Natural killer cell (primary cell): ENCODE results near the gene WAPL. TPM values are rescaled to one million over a fixed set of nuclear protein-coding genes. Genes with fewer than 3 reads are reported as not detected.

Experiments used
- ATAC-seq, 3 donors: fragments of 150-1000 bp in 2 of 3; fragments of 200-7000 bp in 1 of 3; cut with Tn5 transposase; 1 replicate in 1 of 3; 2 replicates in 2 of 3; pipeline ENCODE4 v1.10.0; 2021; ENCODE audit warnings: mild to moderate bottlenecking in 2 of 3, moderate library complexity in 2 of 3
- DNase-seq, 2 donors: peaks; one replicate each; pipeline versions ENCODE4 v3.0.0 to v3.0.0-alpha.2; 2013 to 2021; ENCODE audit warnings: mixed read lengths in 1 of 2
- H3K27ac ChIP-seq: one replicate; pipeline ENCODE4 v1.5.1; 2013; ENCODE audit warnings: mild to moderate bottlenecking, low read length
- H3K27me3 ChIP-seq: one replicate; pipeline ENCODE4 v1.6.1; 2013; ENCODE audit warnings: low read length; ENCODE audit not compliant: control insufficient read depth, insufficient read depth
- H3K36me3 ChIP-seq: one replicate; pipeline ENCODE4 v1.6.1; 2013; ENCODE audit warnings: low read length; ENCODE audit not compliant: control insufficient read depth, insufficient read depth
- H3K4me1 ChIP-seq: one replicate; pipeline ENCODE4 v1.6.1; 2013; ENCODE audit warnings: low read length; ENCODE audit not compliant: control insufficient read depth, insufficient read depth
- H3K4me3 ChIP-seq: one replicate; pipeline ENCODE4 v1.5.1; 2013; ENCODE audit warnings: low read length
- H3K9me3 ChIP-seq: one replicate; pipeline ENCODE4 v1.6.1; 2013; ENCODE audit warnings: low read length; ENCODE audit not compliant: control insufficient read depth, insufficient read depth
- H3K27ac Mint-ChIP-seq, 2 donors: one replicate each; pipeline ENCODE4 v1.8.0; 2022; ENCODE audit warnings: mild to moderate bottlenecking in 2 of 2, mixed read lengths in 2 of 2, moderate library complexity in 1 of 2
- H3K27me3 Mint-ChIP-seq, 2 donors: one replicate each; pipeline ENCODE4 v1.8.0; 2022; ENCODE audit warnings: low read depth in 2 of 2, mixed read lengths in 2 of 2
- H3K36me3 Mint-ChIP-seq: one replicate; pipeline ENCODE4 v1.8.0; 2022; ENCODE audit warnings: mixed read lengths
- H3K4me1 Mint-ChIP-seq, 2 donors: one replicate each; pipeline ENCODE4 v1.8.0; 2022; ENCODE audit warnings: mixed read lengths in 2 of 2
- H3K4me3 Mint-ChIP-seq: one replicate; pipeline ENCODE4 v1.8.0; 2022; ENCODE audit warnings: mild to moderate bottlenecking, moderate library complexity, mixed read lengths
- H3K9me3 Mint-ChIP-seq, 2 donors: one replicate each; pipeline ENCODE4 v1.8.0; 2022; ENCODE audit warnings: mixed read lengths in 2 of 2
- CTCF ChIP-seq: fragments of 200-600 bp; IDR thresholded peaks from one replicate; pipeline ENCODE4 v1.8.0; 2022; ENCODE audit warnings: antibody characterized with exemption
- WGBS: methylation state at CpG from one replicate; pipeline ENCODE4 v1.1.7; 2013; ENCODE audit warnings: missing lambda C conversion rate; ENCODE audit not compliant: insufficient coverage; 5-methylcytosine and 5-hydroxymethylcytosine counted together
- intact Hi-C: fragments of 100-400 bp; cut with micrococcal nuclease; formaldehyde crosslinking; loops from one replicate; pipeline ENCODE4 v1.14.2; 2022
- total RNA-seq, 4 donors: library from RNA; stranded (reverse); fragments of 120-200 nt in 1 of 4; gene quantifications; one replicate each; pipeline versions ENCODE4 v1.2.3 to v1.2.4, GENCODE V29; 2013 to 2022

WAPL gene
- total RNA-seq, 3 donors from 2014 or later (not counting 1 experiment from before 2014, with no cell fraction given): 41.1 to 51.4 (median 51.1) TPM

DNA sequence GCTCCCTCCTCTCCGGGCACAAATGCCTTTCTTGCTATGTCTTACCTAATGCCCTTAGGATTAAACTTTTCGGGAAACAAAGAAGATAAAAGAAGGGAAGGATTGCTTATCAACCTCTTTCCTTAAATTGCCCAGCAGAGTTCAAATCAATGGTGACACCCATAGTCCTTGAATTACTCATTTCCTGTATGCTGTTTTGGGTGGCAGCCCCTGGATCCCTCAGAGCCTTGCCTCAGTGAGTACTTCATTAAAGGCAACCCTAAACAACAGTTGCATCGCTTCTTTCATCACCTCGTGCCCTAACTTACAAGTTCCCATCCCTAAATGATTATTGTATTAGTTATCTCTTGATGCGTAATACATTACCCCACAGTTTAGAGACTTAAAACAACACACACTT is 31.6 kb upstream of the WAPL start:
- Mint-ChIP-seq H3K4me1 (peaks cover 0 to 4% of the 10 kb centered on the region in 2 donors), H3K4me3 (no peak overlapping the region), H3K36me3 (no peaks in the 10 kb centered on the region), H3K27ac (no peak overlapping the region), H3K9me3 (no peaks in the 10 kb centered on the region), H3K27me3 (peaks cover 0 to 2% of the 10 kb centered on the region in 2 donors)
- Histone ChIP-seq H3K36me3 (no peaks in the 10 kb centered on the region), H3K4me1 (no peaks in the 10 kb centered on the region), H3K27me3 (no peaks in the 10 kb centered on the region), H3K27ac (no peak overlapping the region), H3K9me3 (no peaks in the 10 kb centered on the region), H3K4me3 (no peak overlapping the region)
- no peak for TF ChIP-seq CTCF
- ATAC-seq (no peak), DNase-seq (no peak)
- intact Hi-C loops: no loop called here
- 84% methylated on average over 4 of the region's 5 CpGs for WGBS

- no peaks in the 10 kb centered on the region for H3K27me3 Mint-ChIP-seq
- 83% methylated on average over 2 of the region's 2 CpGs for WGBS
- no peak for TF ChIP-seq CTCF
- Histone ChIP-seq H3K4me1 (no peaks in the 10 kb centered on the region), H3K4me3 (no peak overlapping the region), H3K27me3 (no peaks in the 10 kb centered on the region), H3K36me3 (no peaks in the 10 kb centered on the region), H3K9me3 (no peaks in the 10 kb centered on the region), H3K27ac (no peak overlapping the region)
- ATAC-seq: no peak
- H3K27ac Mint-ChIP-seq: no peak overlapping the region
- H3K36me3 Mint-ChIP-seq: no peaks in the 10 kb centered on the region
- H3K9me3 Mint-ChIP-seq: no peaks in the 10 kb centered on the region
- no peak for DNase-seq
- intact Hi-C loops: no loop called here
- no peak overlapping the region for H3K4me3 Mint-ChIP-seq
- H3K4me1 Mint-ChIP-seq: no peaks in the 10 kb centered on the region
Observed at GRCh38 chr10:86547296-86547695, 25.7 kb upstream of the WAPL start.

DNA sequence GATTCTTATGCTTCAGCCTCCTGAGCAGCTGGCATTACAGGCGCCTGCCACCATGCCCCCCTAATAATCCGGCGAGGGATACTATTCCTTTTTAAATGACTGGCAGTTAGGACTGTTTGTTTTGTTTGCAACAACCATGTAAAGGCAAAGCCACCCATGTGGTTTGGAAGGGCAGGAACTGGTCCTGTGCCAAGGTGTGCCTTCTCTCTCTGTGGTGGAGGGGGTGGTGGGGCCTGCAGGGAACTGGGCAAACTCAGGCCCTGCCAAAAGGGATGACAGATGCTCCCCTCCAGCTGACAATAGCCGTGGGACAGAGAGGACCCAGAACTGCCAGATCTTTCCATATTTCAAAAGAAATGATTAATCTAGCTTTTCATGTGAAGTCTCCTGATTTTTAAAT is 23.5 kb upstream of the WAPL start:
- TF ChIP-seq CTCF: no peak
- Histone ChIP-seq H3K9me3 (no peaks in the 10 kb centered on the region), H3K36me3 (no peaks in the 10 kb centered on the region), H3K27ac (no peak overlapping the region), H3K27me3 (no peaks in the 10 kb centered on the region), H3K4me3 (no peak overlapping the region), H3K4me1 (no peaks in the 10 kb centered on the region)
- Mint-ChIP-seq H3K4me3 (no peak overlapping the region), H3K27me3 (no peaks in the 10 kb centered on the region), H3K36me3 (no peaks in the 10 kb centered on the region), H3K4me1 (no peaks in the 10 kb centered on the region), H3K9me3 (no peaks in the 10 kb centered on the region), H3K27ac (no peak overlapping the region)
- DNase-seq (no peak), ATAC-seq (no peak)
- intact Hi-C loops: no loop called here
- 47% methylated on average over 4 of the region's 4 CpGs for WGBS

GRCh38 chr10:86540016-86540415 is 18.4 kb upstream of the WAPL start:
- H3K36me3 Mint-ChIP-seq: no peaks in the 10 kb centered on the region
- WGBS: 74% methylated on average over 5 of the region's 5 CpGs
- Histone ChIP-seq H3K36me3 (no peaks in the 10 kb centered on the region), H3K9me3 (no peaks in the 10 kb centered on the region), H3K27ac (no peak overlapping the region), H3K27me3 (no peaks in the 10 kb centered on the region), H3K4me3 (no peak overlapping the region), H3K4me1 (peaks cover 20% of the 10 kb centered on the region)
- peaks cover 8 to 14% of the 10 kb centered on the region in 2 donors for H3K4me1 Mint-ChIP-seq
- intact Hi-C loops: no loop called here
- DNase-seq (no peak), ATAC-seq (no peak)
- no peak overlapping the region for H3K4me3 Mint-ChIP-seq
- H3K27ac Mint-ChIP-seq: no peak overlapping the region
- TF ChIP-seq CTCF: no peak
- no peaks in the 10 kb centered on the region for H3K9me3 Mint-ChIP-seq
- peaks cover 0 to 2% of the 10 kb centered on the region in 2 donors for H3K27me3 Mint-ChIP-seq
